GM11168 (cell line): ENCODE data around the gene TMSB15B.
"Not testable (repeated sequence)": the region's sequence is repeated elsewhere in the genome, so short reads cannot be mapped to it uniquely, and the experiment has no call there.

Experiments
- in situ Hi-C: fragments of 300-500 bp; cut with MboI; formaldehyde crosslinking; loops from one replicate; pipeline ENCODE4 v1.12.0; 2022; ENCODE audit warnings: low sequenced_read_pairs; ENCODE audit not compliant: unreplicated experiment

The TMSB15B gene

GRCh38 chrX:103962411-103963278 is at the start of gene TMSB15B:
Gene TMSB15B (plus strand): TSS chrX:103962627.
- in situ Hi-C loops = not testable (repeated sequence)

GRCh38 chrX:103913356-103914020 is 48.9 kb upstream of the TMSB15B start:
- in situ Hi-C loops = no loop called here

- in situ Hi-C loops = no loop called here
Measured at GRCh38 chrX:103918050-103918449, 44.4 kb upstream of the TMSB15B start.

GRCh38 chrX:103918571-103919269 is 43.7 kb upstream of the TMSB15B start:
- in situ Hi-C loops = no loop called here

- in situ Hi-C loops = no loop called here
Measured at GRCh38 chrX:103919270-103919637, 43.2 kb upstream of the TMSB15B start.

GRCh38 chrX:103920515-103920914 is 41.9 kb upstream of the TMSB15B start:
- in situ Hi-C loops = not testable (repeated sequence)

GRCh38 chrX:103927030-103927429 is 35.4 kb upstream of the TMSB15B start:
- in situ Hi-C loops = loop anchor here (25.0 kb wide), 1 partner anchor 90 kb away; the partner anchor contains the start of gene RAB9B

GRCh38 chrX:103927633-103928032 is 34.8 kb upstream of the TMSB15B start:
- in situ Hi-C loops = loop anchor here (25.0 kb wide), 1 partner anchor 90 kb away; the partner anchor contains the start of gene RAB9B

GRCh38 chrX:103932133-103932532 is 30.3 kb upstream of the TMSB15B start:
- in situ Hi-C loops = loop anchor here (25.0 kb wide), 1 partner anchor 95 kb away; the partner anchor contains the start of gene RAB9B

- in situ Hi-C loops = loop anchor here (25.0 kb wide), 1 partner anchor 103 kb away; the partner anchor contains the start of gene RAB9B
Measured at GRCh38 chrX:103940257-103940656, 22.2 kb upstream of the TMSB15B start.

- in situ Hi-C loops = loop anchor here (25.0 kb wide), 1 partner anchor 104 kb away; the partner anchor contains the start of gene RAB9B
Measured at GRCh38 chrX:103941201-103941975, 21.0 kb upstream of the TMSB15B start.

- in situ Hi-C loops = loop anchor here (25.0 kb wide), 1 partner anchor 112 kb away; the partner anchor contains the start of gene RAB9B
Measured at GRCh38 chrX:103949506-103949905, 12.9 kb upstream of the TMSB15B start.

- in situ Hi-C loops = no loop called here
Measured at GRCh38 chrX:103953353-103953752, 9.1 kb upstream of the TMSB15B start.

- in situ Hi-C loops = no loop called here
Measured at GRCh38 chrX:103954259-103954658, 8.2 kb upstream of the TMSB15B start.

GRCh38 chrX:103960599-103960998 is 1.8 kb upstream of the TMSB15B start:
- in situ Hi-C loops = not testable (repeated sequence)

GRCh38 chrX:103983508-103983907 is 21.1 kb downstream of the TMSB15B start:
- in situ Hi-C loops = not testable (repeated sequence)

- in situ Hi-C loops = no loop called here
Measured at GRCh38 chrX:103999234-103999633, 36.8 kb downstream of the TMSB15B start.

GRCh38 chrX:104008831-104009230 is 46.4 kb downstream of the TMSB15B start:
- in situ Hi-C loops = no loop called here

- in situ Hi-C loops = no loop called here
Measured at GRCh38 chrX:104013158-104013557, 50.7 kb downstream of the TMSB15B start.

GRCh38 chrX:104013606-104014005 is 51.2 kb downstream of the TMSB15B start, which contains the start of gene H2BW1:
Gene H2BW1 (minus strand): TSS chrX:104013708. CDS start chrX:104013576, 132 bp downstream.
- in situ Hi-C loops = no loop called here
